Stomach (tissue), 19 donors: ENCODE measurements around the gene HSFX3. TPM values are rescaled to one million over a fixed set of nuclear protein-coding genes. Genes with fewer than 3 reads are reported as not detected.
"Not testable (repeated sequence)": the region's sequence is repeated elsewhere in the genome, so short reads cannot be mapped to it uniquely, and the experiment has no call there.

Experiments
- DNase-seq, 2 donors: peaks; one replicate each; pipeline versions ENCODE4 v3.0.0 to v3.0.0-alpha.2; 2013 to 2019
- H3K27ac ChIP-seq, 5 donors: fragments of 200-600 bp in 4 of 5; sonication (generic) in 4 of 5; one replicate each; pipeline ENCODE4 v1.5.1; 2013 to 2019; ENCODE audit warnings: mild to moderate bottlenecking in 1 of 5, moderate library complexity in 1 of 5
- H3K27me3 ChIP-seq, 3 donors: fragments of 200-600 bp; sonication (generic); one replicate each; pipeline ENCODE4 v1.5.1; 2017 to 2019; ENCODE audit warnings: mixed run types in 1 of 3
- H3K36me3 ChIP-seq, 4 donors: fragments of 200-600 bp; sonication (generic); 1 replicate in 3 of 4; 2 replicates in 1 of 4; pipeline ENCODE4 v1.5.1; 2016 to 2019
- H3K4me1 ChIP-seq, 4 donors: fragments of 200-600 bp; sonication (generic); one replicate each; pipeline ENCODE4 v1.5.1; 2016 to 2019
- H3K4me3 ChIP-seq, 4 donors: fragments of 200-600 bp; sonication (generic) in 3 of 4; one replicate each; pipeline ENCODE4 v1.5.1; 2016 to 2019; ENCODE audit warnings: mild to moderate bottlenecking in 1 of 4
- H3K9me3 ChIP-seq, 4 donors: fragments of 200-600 bp; sonication (generic); one replicate each; pipeline ENCODE4 v1.5.1; 2016 to 2019
- WGBS, 5 donors: extraction: QIAGEN DNeasy Blood & Tissue Kit in 3 of 5; methylation state at CpG; one replicate each; pipeline versions ENCODE4 v1.1.5 to v1.1.7; 2013 to 2018; 5-methylcytosine and 5-hydroxymethylcytosine counted together
- intact Hi-C: fragments of 100-400 bp; cut with DNase I; formaldehyde crosslinking; loops from one replicate; pipeline ENCODE4 v1.15.1; 2023; ENCODE audit warnings: low total_unique reads
- long read RNA-seq, 10 donors: transcript quantifications; one replicate each; lab custom pipeline, GENCODE V29; 2026
- polyA plus RNA-seq, 3 donors: library from polyadenylated mRNA; stranded (reverse); fragments of 200-250 nt; gene quantifications; one replicate each; pipeline ENCODE4 v1.2.3, GENCODE V29; 2013
- total RNA-seq, 5 donors: library from RNA; depleted of rRNA; stranded (reverse); fragments of >200 nt; gene quantifications; one replicate each; pipeline versions ENCODE4 v1.1.0 to v1.2.3, GENCODE V29; 2014 to 2016
- donor health status: healthy with polysubstance abuse.
- donor health status: Bipolar disorder and iron deficiency.
- donor health status: healthy.

The HSFX3 gene, protein sequence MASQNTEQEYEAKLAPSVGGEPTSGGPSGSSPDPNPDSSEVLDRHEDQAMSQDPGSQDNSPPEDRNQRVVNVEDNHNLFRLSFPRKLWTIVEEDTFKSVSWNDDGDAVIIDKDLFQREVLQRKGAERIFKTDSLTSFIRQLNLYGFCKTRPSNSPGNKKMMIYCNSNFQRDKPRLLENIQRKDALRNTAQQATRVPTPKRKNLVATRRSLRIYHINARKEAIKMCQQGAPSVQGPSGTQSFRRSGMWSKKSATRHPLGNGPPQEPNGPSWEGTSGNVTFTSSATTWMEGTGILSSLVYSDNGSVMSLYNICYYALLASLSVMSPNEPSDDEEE
- total RNA-seq (under 1 TPM in 1 of 5 donors, not detected in 4; 0.72 TPM), polyA plus RNA-seq (not detected)
- long read RNA-seq, donor 1 = 0 reads
- long read RNA-seq, donor 2 = 0 reads
- long read RNA-seq, donor 3 = 0 reads
- long read RNA-seq, donor 4 = 0 reads
- long read RNA-seq, donor 5 = 0 reads
- long read RNA-seq, donor 6 = 0 reads
- long read RNA-seq, donor 7 = 0 reads
- long read RNA-seq, donor 8 = 0 reads
- long read RNA-seq, donor 9 = 0 reads
- long read RNA-seq, donor 10 = 0 reads

DNA sequence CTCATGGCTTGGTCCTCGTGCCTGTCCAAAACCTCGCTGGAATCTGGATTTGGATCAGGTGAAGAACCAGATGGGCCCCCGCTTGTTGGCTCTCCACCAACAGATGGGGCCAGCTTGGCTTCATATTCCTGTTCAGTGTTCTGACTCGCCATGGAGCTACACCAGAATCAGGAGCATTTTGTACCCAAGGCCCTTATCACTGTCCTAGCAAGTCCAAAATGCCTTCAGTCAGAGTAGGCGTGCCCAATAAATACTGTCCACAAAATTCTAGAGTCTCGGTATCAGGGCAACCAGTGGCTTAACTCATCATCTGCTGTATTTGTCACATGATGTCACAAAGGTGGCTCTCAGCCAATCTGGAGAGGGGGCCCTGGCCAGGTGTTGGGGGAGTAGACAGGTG is at the start of gene HSFX3:
Gene HSFX3, minus strand, starts transcription at position 224 of the 400 bp plus-strand sequence. Its CDS starts 72 bp downstream, at position 152.
- H3K4me3 ChIP-seq, H3K36me3 ChIP-seq, H3K27me3 ChIP-seq, DNase-seq, intact Hi-C loops, H3K27ac ChIP-seq, H3K4me1 ChIP-seq, H3K9me3 ChIP-seq: not testable (repeated sequence)
- 80 to 100% (median 100%) methylated on average over 1 of the region's 6 CpGs; no CpG with 5 or more reads in 2 of the 5 donors for WGBS, 5 donors

DNA sequence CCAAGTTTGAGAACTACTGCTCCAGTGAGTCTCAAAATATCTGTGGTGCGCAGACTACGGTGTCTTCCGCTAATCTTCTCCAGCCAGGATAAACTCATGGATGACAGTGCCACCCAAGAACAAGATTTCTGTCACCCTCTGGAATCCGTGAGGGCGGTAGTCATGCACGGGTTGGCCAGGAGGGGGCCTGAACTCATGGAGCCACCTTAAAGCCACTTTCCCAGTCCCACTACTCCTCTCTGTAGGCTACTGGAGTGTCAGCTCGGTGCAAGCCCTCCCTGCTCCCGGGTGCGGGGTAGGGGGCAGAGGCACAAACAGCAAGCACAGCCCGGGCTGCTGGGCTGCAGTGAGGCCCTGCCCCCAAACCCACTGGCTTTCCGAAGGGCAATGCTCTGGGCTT is 48.9 kb upstream of the HSFX3 start:
- peaks cover 0 to 14% (median 8%) of the 10 kb centered on the region in 4 donors for H3K36me3 ChIP-seq
- H3K4me1 ChIP-seq, H3K27me3 ChIP-seq, H3K4me3 ChIP-seq, H3K9me3 ChIP-seq, DNase-seq, H3K27ac ChIP-seq, intact Hi-C loops: not testable (repeated sequence)
- WGBS, 5 donors = 18 to 31% (median 26%) methylated on average over 3 of the region's 11 CpGs; no CpG with 5 or more reads in 2 of the 5 donors

DNA sequence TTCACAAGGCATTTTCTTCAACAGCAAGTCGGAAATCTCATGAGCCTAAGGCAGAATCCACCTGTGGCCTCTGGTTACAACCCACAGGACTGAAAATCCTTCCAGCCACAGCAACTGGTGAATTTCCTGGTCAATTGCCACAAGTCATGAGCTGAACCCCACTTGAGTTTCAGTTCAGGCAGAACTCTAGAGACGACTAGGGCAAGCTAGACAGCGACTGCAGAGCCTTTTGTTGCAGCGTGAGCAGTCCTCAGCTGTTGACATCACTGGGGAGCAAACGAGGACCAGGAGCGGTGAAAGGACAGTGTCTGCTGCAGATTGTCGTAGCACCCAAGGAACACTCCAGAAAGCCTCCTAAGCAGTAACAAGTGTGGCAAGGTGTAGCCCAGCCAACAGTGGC is 46.2 kb upstream of the HSFX3 start:
- WGBS, 5 donors = no CpG with 5 or more reads among the region's 7 CpGs
- intact Hi-C loops, DNase-seq, H3K27ac ChIP-seq, H3K4me3 ChIP-seq, H3K27me3 ChIP-seq, H3K36me3 ChIP-seq, H3K9me3 ChIP-seq, H3K4me1 ChIP-seq: not testable (repeated sequence)

DNA sequence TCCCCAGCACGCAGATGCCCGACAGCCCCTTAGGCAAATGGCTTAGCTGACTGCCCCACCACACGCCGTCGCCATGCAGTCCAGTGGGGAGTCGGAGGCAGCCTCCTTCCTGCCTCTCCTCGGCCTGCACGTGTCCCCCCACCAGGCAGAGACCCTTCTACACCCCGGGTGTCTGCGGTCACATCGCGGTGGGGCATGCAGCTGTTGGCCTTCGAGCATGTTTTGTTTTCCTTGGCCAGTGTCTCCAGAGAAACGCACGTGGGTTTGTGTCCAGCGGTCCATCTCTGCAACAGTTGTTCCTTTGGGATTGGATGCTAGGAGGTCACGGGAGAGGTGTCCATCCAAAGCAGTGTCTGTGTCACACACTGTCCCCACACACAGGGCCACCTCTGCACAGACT is 45.5 kb upstream of the HSFX3 start, which contains the start of gene HSFX2:
Gene HSFX2, minus strand, starts transcription at position 101 of the 400 bp plus-strand sequence. CDS start 614 bp downstream, outside the sequence.
- H3K9me3 ChIP-seq, H3K36me3 ChIP-seq, H3K4me1 ChIP-seq, DNase-seq, H3K27ac ChIP-seq, H3K27me3 ChIP-seq, intact Hi-C loops, H3K4me3 ChIP-seq: not testable (repeated sequence)
- WGBS, 5 donors = no CpG with 5 or more reads among the region's 17 CpGs

DNA sequence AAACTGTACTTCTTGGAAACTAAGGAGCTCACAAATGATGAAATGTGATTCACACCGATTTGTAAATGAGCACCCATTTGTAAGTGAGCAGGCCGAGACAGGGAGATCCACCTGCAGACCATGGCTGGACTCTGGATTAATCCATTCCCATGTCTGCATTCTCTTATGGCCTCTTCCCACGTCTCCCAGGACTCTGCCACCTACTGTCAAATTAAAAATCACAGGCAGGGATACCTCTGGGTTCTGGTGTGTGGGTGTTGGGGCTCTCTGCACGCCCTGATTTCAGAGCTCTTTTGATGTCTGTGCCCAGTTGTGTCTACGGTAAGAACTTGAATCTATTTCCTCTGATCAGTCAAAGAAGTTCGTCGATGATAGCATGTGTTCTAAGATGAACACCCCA is 41.3 kb upstream of the HSFX3 start:
- DNase-seq, H3K36me3 ChIP-seq, H3K27ac ChIP-seq, H3K27me3 ChIP-seq, intact Hi-C loops, H3K4me3 ChIP-seq, H3K9me3 ChIP-seq, H3K4me1 ChIP-seq: not testable (repeated sequence)
- no CpG with 5 or more reads among the region's 7 CpGs for WGBS, 5 donors

DNA sequence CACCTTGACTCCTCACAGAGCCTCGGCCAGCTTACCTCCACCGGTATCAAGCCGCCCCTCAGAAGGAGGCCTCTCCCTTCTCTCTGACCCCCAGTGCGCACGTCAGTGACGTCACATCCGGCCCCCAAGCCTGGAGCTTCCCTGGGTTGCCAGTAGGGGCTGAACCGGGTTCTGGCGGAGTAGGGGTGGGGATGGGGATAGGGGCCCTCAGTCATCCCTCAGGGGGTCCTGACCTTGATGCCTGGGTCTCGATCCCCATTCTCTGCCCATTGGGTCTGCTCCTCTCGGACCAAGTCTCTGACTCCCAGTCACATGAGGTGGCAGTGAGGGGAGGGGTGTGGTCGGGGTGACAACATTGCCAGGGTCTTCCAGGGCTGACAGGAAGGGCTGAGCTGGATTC is 37.6 kb upstream of the HSFX3 start, which contains the start of gene MAGEA9B:
Gene MAGEA9B, minus strand, starts transcription at position 101 of the 400 bp plus-strand sequence. CDS start 4,280 bp downstream, outside the sequence.
- H3K27ac ChIP-seq, DNase-seq, H3K4me1 ChIP-seq, H3K4me3 ChIP-seq, intact Hi-C loops, H3K9me3 ChIP-seq, H3K36me3 ChIP-seq, H3K27me3 ChIP-seq: not testable (repeated sequence)
- WGBS, 5 donors = no CpG with 5 or more reads among the region's 12 CpGs

DNA sequence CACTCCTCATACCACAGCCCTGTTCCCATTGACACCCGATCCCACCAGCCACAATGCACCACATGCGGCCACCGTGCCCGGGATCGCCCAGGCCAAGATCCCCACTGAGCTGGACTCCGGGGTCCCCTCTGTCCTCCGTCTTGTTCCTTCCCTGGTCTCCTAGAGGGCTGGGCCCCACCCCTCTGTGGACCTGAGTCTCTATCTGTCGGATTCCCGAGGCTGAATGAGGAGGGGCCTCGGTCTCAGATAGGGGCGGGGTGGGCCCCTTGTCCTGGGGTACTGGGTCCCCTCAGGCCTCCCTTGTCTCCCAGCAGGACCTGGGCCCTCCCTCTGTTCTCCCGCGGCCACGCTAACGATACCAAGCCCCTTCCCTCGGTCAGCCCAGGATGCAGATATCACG is 35.9 kb upstream of the HSFX3 start:
- H3K4me3 ChIP-seq, H3K27ac ChIP-seq, H3K4me1 ChIP-seq, H3K36me3 ChIP-seq, DNase-seq, H3K9me3 ChIP-seq, intact Hi-C loops, H3K27me3 ChIP-seq: not testable (repeated sequence)
- WGBS, 5 donors = 90 to 100% (median 92%) methylated on average over 4 to 6 of the region's 17 CpGs; no CpG with 5 or more reads in 2 of the 5 donors

DNA sequence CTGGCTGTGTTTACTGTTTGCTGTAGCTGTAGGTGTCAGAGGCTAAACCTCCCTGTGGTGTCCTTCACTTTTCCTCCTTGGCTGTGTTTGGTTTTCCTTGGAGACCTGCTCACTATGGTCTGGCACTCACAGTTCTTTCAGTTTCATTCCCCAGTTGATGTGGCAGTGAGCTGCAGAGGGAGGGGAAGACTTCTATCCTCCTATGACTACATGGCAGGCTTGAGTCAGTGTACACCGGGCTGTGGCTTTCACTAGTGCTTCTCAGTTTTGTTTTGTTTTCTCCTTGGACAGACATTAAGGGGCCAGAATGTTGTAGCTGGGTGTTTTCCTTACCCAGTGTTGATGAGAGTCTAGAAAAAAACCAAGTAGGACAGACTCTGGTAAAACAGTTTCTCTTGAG is 23.7 kb upstream of the HSFX3 start:
- H3K36me3 ChIP-seq, H3K4me1 ChIP-seq, DNase-seq, H3K27ac ChIP-seq, H3K9me3 ChIP-seq, H3K4me3 ChIP-seq, H3K27me3 ChIP-seq, intact Hi-C loops: not testable (repeated sequence)
- WGBS, 5 donors = no CpG with 5 or more reads among the region's 1 CpG
